ENCODE data around the gene SIPA1L3. TPM values are rescaled to one million over a fixed set of nuclear protein-coding genes. Genes with fewer than 3 reads are reported as not detected.
"Not testable (repeated sequence)": the region's sequence is repeated elsewhere in the genome, so short reads cannot be mapped to it uniquely, and the experiment has no call there.

SIPA1L3 gene
- total RNA-seq, 1 experiment from 2014 or later: 125 TPM

GRCh38 chr19:38224014-38224862 is 317.2 kb downstream of the SIPA1L3 start, which contains the start of gene DPF1:
Gene DPF1, minus strand, starts transcription at chr19:38224222. Its CDS starts 80 bp downstream, at chr19:38224142.
- peaks cover 18% of the 10 kb centered on the region for H3K36me3 Mint-ChIP-seq (ENCODE audit: insufficient read depth, unreplicated experiment)
- intact Hi-C loops (cut with micrococcal nuclease; ENCODE audit: unreplicated experiment): loop anchor here (1.0 to 10.0 kb wide), 2 partner anchors 79 to 326 kb away; no protein-coding TSS in a partner anchor
- DNase-seq: peak; percentile 93 to 97
- no TSS peak for BruUV-seq (replicated peaks)
- peaks cover 5% of the 10 kb centered on the region for H3K27me3 Mint-ChIP-seq (ENCODE audit: insufficient read depth, unreplicated experiment)
- POLR2A ChIA-PET: interaction anchor here (0.7 kb wide), 1 partner anchor 171 kb away, joined by 7 read pairs; no protein-coding TSS in a partner anchor
- Histone ChIP-seq H3K27me3 (replicated peaks; ENCODE audit: control insufficient read depth, insufficient read depth, low read length) (no peaks in the 10 kb centered on the region), H3K36me3 (ENCODE audit: control insufficient read depth, insufficient read depth, low read length) (no peaks in the 10 kb centered on the region), H3K4me1 (peaks cover 9% of the 10 kb centered on the region; the same call in 1 of the 2 replicates), H3K4me3 (ENCODE audit: low read depth, low read length) (peak within 1 kb of the TSS; percentile 47), H3K9me3 (no peaks in the 10 kb centered on the region)
- H3K4me3 Mint-ChIP-seq (ENCODE audit: unreplicated experiment): peak within 1 kb of the TSS; percentile 78
- peaks cover 8% of the 10 kb centered on the region for H3K4me1 Mint-ChIP-seq (ENCODE audit: low read depth, unreplicated experiment)
- CTCF ChIA-PET: interaction anchor here (0.6 to 1.4 kb wide), 5 partner anchors 22 to 625 kb away, joined by 3 to 5 read pairs (median 4); partner anchors contain the start of gene PSMD8
- H3K9me3 Mint-ChIP-seq (ENCODE audit: unreplicated experiment): no peaks in the 10 kb centered on the region
- H3K27ac Mint-ChIP-seq (ENCODE audit: unreplicated experiment): peak within 1 kb of the TSS; percentile 29
- TF ChIP-seq CTCF (IDR thresholded peaks at IDR 0.05; ENCODE audit: insufficient read depth in 1 of 2, low read depth in 1 of 2, low read length in 1 of 2, severe bottlenecking in 1 of 2, unreplicated experiment in 1 of 2): peak; percentile 37 to 54

DNA sequence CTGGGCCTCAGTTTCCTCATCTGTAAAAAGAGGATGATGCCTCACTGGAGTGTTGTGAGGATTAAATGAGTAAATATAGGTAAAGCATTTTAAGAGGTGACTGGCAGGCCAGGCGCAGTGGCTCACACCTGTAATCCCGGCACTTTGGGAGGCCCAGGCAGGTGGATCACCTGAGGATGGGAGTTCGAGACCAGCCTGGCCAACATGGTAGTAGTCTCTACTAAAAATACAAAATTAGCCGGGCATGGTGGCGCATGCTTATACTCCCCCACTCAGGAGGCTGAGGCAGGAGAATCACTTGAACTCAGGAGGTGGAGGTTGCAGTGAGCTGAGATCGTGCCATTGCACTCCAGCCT is 317.8 kb downstream of the SIPA1L3 start:
- not testable (repeated sequence) for DNase-seq; BruUV-seq (replicated peaks); H3K4me1 Mint-ChIP-seq (ENCODE audit: low read depth, unreplicated experiment); H3K4me1 ChIP-seq; H3K27me3 ChIP-seq (replicated peaks; ENCODE audit: control insufficient read depth, insufficient read depth, low read length); H3K27me3 Mint-ChIP-seq (ENCODE audit: insufficient read depth, unreplicated experiment); H3K36me3 ChIP-seq (ENCODE audit: control insufficient read depth, insufficient read depth, low read length); H3K9me3 Mint-ChIP-seq (ENCODE audit: unreplicated experiment); H3K9me3 ChIP-seq
- intact Hi-C loops (cut with micrococcal nuclease; ENCODE audit: unreplicated experiment): loop anchor here (1.0 to 10.0 kb wide), 2 partner anchors 80 to 327 kb away; no protein-coding TSS in a partner anchor
- Mint-ChIP-seq H3K4me3 (ENCODE audit: unreplicated experiment) (peak overlapping the region; percentile 78), H3K27ac (ENCODE audit: unreplicated experiment) (peak overlapping the region; percentile 29), H3K36me3 (ENCODE audit: insufficient read depth, unreplicated experiment) (peaks cover 18% of the 10 kb centered on the region)
- peak overlapping the region; percentile 47; the same call in 1 of the 2 replicates for H3K4me3 ChIP-seq (ENCODE audit: low read depth, low read length)
- ChIA-PET POLR2A (interaction anchor here (0.7 kb wide), 1 partner anchor 170 kb away, joined by 7 read pairs; no protein-coding TSS in a partner anchor), CTCF (interaction anchor here (0.6 to 1.4 kb wide), 5 partner anchors 22 to 625 kb away, joined by 3 to 5 read pairs (median 4); partner anchors contain the start of gene PSMD8)

DNA sequence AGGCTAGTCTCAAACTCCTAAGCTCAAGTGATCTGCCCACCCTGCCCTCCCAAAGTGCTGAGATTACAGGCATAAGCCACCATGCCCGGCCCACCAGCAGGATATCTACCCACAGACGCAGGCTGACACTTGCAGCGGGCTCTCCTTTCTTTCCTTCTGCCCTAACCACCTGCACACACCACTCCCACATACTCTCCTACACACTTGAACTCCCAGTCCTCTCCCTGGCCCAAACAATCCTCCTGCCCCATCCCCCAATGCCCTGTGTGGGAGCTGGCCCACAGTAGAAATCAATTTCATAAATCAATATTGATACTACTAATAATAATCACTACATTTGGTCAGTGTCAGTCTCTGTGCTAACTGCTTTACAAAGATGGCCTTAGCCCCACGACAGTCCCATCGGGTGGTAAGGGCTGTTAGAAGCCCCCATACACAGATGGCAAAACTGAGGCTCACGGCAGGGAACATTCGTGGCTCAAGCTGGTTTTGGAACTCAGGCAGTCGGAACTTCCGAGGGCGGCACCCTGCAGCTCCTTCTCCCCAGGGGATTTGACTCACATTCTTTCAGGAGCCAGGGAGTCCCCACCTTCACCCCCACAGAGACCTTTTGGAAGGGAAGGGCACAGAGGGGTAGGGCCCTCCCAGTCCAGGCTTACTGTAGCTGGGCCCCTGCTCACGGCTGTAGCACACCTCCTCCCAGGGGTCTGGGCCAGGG is 320.4 kb downstream of the SIPA1L3 start:
- no peaks in the 10 kb centered on the region for H3K27me3 ChIP-seq (replicated peaks; ENCODE audit: control insufficient read depth, insufficient read depth, low read length)
- POLR2A ChIA-PET: no interaction called here

More for the DNA sequence above, 320.4 kb downstream of the SIPA1L3 start:
- H3K36me3 Mint-ChIP-seq (ENCODE audit: insufficient read depth, unreplicated experiment): peaks cover 18% of the 10 kb centered on the region
- peaks cover 10% of the 10 kb centered on the region for H3K27me3 Mint-ChIP-seq (ENCODE audit: insufficient read depth, unreplicated experiment)
- Histone ChIP-seq H3K4me3 (ENCODE audit: low read depth, low read length) (no peak overlapping the region), H3K9me3 (no peaks in the 10 kb centered on the region), H3K36me3 (ENCODE audit: control insufficient read depth, insufficient read depth, low read length) (no peaks in the 10 kb centered on the region), H3K4me1 (peaks cover 9% of the 10 kb centered on the region; the same call in 1 of the 2 replicates)
- no peak overlapping the region for H3K27ac Mint-ChIP-seq (ENCODE audit: unreplicated experiment)
- TF ChIP-seq CTCF (IDR thresholded peaks at IDR 0.05; ENCODE audit: insufficient read depth in 1 of 2, low read depth in 1 of 2, low read length in 1 of 2, severe bottlenecking in 1 of 2, unreplicated experiment in 1 of 2): no peak
- BruUV-seq (replicated peaks): no TSS peak
- intact Hi-C loops (cut with micrococcal nuclease; ENCODE audit: unreplicated experiment): loop anchor here (10.0 kb wide), 1 partner anchor 83 kb away; no protein-coding TSS in a partner anchor
- CTCF ChIA-PET: interaction anchor here (0.6 to 1.1 kb wide), 3 partner anchors 14 to 176 kb away, joined by 7 to 9 read pairs (median 7); partner anchors contain the start of gene FAM98C
- H3K9me3 Mint-ChIP-seq (ENCODE audit: unreplicated experiment): no peaks in the 10 kb centered on the region
- H3K4me3 Mint-ChIP-seq (ENCODE audit: unreplicated experiment): no peak overlapping the region
- DNase-seq: no peak
- peaks cover 13% of the 10 kb centered on the region for H3K4me1 Mint-ChIP-seq (ENCODE audit: low read depth, unreplicated experiment)
